ENCODE measurements around the gene CCND3.

The CCND3 gene

DNA sequence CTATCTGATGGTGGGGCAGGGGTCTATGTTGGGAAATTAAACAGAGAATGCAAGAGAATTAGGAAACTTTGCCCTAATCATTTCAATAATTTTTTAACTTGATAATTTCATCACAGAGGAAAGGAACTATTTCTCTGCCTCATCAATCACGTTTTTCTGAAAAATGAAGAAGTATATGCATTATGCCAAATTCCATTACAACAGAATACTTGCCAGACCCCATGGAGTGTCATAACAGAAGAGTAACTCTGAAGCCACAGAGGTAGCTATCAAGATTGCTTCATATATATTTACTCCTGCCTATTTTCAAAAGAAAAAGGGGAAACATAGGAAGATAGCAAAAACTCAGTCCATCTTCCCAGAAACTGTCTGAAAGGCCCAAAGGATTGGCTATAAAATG is 40.7 kb downstream of the CCND3 start:
- DNase-seq, result no peak
- H3K4me3 ChIP-seq (ENCODE audit: low read depth, low read length), result no peak overlapping the region
- H3K36me3 ChIP-seq (replicated peaks), result peaks cover 13% of the 10 kb centered on the region
- in situ Hi-C loops (cut with HindIII; ENCODE audit: low pct_ligation_motif_present, low sequenced_read_pairs), result no loop called here
- H3K27me3 ChIP-seq (replicated peaks), result no peaks in the 10 kb centered on the region
- TF ChIP-seq, protein P1, sequence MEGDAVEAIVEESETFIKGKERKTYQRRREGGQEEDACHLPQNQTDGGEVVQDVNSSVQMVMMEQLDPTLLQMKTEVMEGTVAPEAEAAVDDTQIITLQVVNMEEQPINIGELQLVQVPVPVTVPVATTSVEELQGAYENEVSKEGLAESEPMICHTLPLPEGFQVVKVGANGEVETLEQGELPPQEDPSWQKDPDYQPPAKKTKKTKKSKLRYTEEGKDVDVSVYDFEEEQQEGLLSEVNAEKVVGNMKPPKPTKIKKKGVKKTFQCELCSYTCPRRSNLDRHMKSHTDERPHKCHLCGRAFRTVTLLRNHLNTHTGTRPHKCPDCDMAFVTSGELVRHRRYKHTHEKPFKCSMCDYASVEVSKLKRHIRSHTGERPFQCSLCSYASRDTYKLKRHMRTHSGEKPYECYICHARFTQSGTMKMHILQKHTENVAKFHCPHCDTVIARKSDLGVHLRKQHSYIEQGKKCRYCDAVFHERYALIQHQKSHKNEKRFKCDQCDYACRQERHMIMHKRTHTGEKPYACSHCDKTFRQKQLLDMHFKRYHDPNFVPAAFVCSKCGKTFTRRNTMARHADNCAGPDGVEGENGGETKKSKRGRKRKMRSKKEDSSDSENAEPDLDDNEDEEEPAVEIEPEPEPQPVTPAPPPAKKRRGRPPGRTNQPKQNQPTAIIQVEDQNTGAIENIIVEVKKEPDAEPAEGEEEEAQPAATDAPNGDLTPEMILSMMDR (IDR thresholded peaks at IDR 0.05; ENCODE audit: low read depth, low read length, missing control alignments), result no peak
- no peak overlapping the region for H3K27ac ChIP-seq

DNA sequence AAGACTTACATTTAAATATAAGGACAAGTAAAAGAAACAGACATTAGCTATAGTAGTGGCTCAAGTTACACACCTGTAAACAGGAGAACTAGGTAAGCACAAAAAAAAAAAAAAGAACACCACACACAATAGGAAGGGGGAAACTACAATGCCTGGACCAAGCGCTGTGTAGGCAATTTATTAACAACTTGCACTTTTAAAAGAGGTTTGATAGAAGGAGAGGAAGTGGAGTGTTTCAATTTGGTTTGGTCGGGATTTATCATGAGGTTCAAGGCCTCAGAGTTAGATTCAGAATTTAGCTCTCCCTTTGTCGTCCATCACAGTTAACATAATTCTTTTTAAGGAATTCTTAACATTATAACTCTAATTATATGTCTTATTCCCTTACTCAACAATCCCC is 45.3 kb downstream of the CCND3 start:
- Histone ChIP-seq H3K4me3 (ENCODE audit: low read depth, low read length) (no peak overlapping the region), H3K27ac (peak overlapping the region; percentile 89), H3K36me3 (replicated peaks) (peaks cover 2% of the 10 kb centered on the region), H3K27me3 (replicated peaks) (no peaks in the 10 kb centered on the region)
- TF ChIP-seq, protein P1 (IDR thresholded peaks at IDR 0.05; ENCODE audit: low read depth, low read length, missing control alignments), result no peak
- in situ Hi-C loops (cut with HindIII; ENCODE audit: low pct_ligation_motif_present, low sequenced_read_pairs), result no loop called here
- no peak for DNase-seq

DNA sequence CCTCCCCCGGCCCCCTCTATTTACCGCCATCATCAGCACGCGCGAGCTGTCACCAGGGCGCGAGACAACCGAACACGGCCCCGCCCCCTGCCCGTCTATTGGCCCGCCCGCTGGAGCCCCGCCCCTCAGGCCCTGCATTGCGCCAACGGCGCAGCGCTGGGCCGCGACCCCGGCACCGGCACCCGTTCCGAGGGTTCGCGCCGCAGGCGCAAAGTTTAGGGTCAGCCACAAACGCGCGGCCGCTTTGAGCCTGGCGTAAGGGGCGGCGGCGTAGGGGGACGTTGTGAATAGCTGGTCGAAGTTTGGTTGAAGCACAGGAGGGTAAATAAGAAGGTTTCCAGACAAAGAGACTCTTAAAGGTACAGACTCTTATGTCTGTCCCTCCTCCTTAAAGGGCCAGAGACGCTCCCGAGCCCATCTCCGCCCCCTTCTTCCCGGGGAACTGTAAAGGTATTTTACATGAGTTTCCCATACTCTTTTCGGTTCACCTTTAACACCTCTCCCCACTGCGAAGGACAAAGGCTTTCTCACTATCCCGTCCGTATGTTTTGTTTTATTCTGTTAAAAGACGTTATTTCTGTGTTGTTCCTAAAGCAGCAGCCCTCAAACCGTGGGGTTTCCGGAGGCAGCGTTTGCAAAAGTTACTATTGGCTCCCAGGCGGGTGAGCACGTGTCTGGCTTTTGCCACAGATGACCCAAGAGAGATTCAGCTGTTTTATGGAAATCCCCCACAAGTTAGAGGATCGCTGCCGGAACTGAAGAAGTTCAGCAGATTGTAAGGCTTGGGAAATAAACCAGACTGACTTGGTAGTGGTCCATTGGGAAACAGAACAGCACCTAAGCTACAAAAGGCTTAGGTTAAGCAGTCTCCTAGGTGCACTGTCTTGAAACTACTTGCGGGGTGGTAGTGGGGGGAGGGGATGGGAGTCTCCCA is 46.0 kb downstream of the CCND3 start, which contains the start of gene USP49:
Gene USP49, minus strand, starts transcription at position 76 of the 934 bp plus-strand sequence. CDS start 88,392 bp downstream, outside the sequence.
- in situ Hi-C loops (cut with HindIII; ENCODE audit: low pct_ligation_motif_present, low sequenced_read_pairs), result no loop called here
- Histone ChIP-seq H3K4me3 (ENCODE audit: low read depth, low read length) (peak within 1 kb of the TSS; percentile 81), H3K27ac (peak within 1 kb of the TSS; percentile 89), H3K36me3 (replicated peaks) (no peaks in the 10 kb centered on the region), H3K27me3 (replicated peaks) (no peaks in the 10 kb centered on the region)
- peak; percentile 81 for DNase-seq
- TF ChIP-seq, protein P1 (IDR thresholded peaks at IDR 0.05; ENCODE audit: low read depth, low read length, missing control alignments), result no peak

DNA sequence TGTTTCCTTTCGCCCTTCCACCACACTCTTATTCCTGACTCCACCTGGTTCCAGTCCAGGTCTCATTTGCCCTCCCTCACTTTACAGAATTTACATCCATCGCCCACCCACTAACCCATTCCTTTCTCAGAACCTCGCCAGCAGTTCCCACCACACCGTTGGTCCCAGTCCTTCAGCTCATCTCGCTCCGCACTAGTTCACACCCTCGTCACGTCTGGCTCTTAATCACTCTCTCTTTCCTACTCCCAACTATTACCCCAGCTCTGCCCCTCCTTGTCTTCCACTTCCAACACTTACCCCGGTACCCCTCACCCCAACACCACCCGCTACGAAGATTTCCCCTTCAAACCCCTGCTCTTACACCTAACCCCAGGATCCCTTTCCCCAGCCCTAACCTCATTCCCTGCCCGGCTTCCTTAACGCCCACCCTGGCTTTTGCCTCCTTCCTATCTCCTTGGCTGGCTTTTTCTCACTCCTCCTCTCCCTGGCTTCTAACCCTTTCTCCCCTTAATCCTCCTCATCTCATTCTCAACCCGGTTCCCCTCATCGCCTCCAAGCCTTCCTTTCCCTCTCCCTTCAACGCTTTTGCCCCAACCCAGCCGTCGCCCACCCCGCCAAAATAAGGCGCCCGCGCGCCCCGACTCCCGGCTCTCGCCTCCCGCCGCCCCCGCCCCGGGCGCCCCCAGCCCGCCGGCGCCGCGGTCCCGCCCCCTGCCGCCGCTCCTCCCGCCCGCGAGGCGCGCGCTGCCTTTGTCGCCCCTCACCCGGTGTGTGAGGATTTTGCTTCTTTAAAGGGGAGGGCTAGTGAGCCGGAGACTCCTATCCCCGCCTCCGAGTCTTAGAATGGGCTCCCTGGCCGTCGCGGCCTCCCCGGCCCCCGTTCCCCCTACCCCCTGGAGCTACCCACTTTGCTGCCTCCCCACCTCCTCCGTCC is 47.0 kb downstream of the CCND3 start:
- in situ Hi-C loops (cut with HindIII; ENCODE audit: low pct_ligation_motif_present, low sequenced_read_pairs), result no loop called here
- H3K27ac ChIP-seq, result no peak overlapping the region
- DNase-seq, result no peak

DNA sequence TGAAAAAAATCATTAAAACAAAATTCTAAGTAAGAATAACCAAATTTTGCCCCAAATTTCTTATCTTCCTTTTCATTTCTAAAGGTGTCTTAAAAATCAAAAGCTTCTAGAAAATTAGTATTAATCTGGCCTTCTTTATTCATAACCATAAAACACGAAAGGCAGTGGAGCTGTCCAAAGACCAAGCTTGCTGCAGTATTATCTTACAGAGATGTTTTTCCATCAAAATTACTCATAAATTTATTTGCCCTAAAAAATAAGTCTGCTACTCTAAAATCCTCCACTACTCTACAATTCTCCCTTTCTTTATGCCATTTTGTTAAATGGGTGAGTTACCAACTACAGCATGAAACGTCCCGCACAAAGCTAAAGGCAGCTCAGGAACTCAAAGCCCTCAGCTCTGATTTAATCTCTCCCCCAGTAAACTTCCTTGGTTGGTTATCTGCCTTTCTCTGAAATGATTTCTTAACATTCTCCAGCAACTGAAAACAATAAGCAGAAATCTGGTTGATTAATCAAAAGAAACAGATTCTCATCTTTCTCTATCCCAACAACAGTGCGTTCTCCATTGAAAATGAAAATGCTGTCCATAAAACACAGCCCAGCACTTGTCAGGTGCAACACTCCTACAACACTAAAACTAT is 48.6 kb downstream of the CCND3 start:
- TF ChIP-seq, protein P1 (IDR thresholded peaks at IDR 0.05; ENCODE audit: low read depth, low read length, missing control alignments), result no peak
- H3K36me3 ChIP-seq (replicated peaks), result no peaks in the 10 kb centered on the region
- H3K27ac ChIP-seq, result no peak overlapping the region
- H3K27me3 ChIP-seq (replicated peaks), result no peaks in the 10 kb centered on the region
- in situ Hi-C loops (cut with HindIII; ENCODE audit: low pct_ligation_motif_present, low sequenced_read_pairs), result no loop called here
- no peak for DNase-seq
- H3K4me3 ChIP-seq (ENCODE audit: low read depth, low read length), result no peak overlapping the region

More for the DNA sequence above, 47.0 kb downstream of the CCND3 start:
- Histone ChIP-seq H3K36me3 (replicated peaks) (no peaks in the 10 kb centered on the region), H3K4me3 (ENCODE audit: low read depth, low read length) (peak overlapping the region; percentile 81), H3K27me3 (replicated peaks) (no peaks in the 10 kb centered on the region)
- TF ChIP-seq, protein P1 (IDR thresholded peaks at IDR 0.05; ENCODE audit: low read depth, low read length, missing control alignments), result no peak

Data from brain microvascular endothelial cell (primary cell).